HL-60/S4 (cell line): ENCODE measurements around the gene NWD2.

Experiments
- in situ Hi-C: fragments of 300-500 bp; cut with MboI; formaldehyde crosslinking; loops from 2 replicates; pipeline ENCODE4 v1.14.3; 2022; ENCODE audit warnings: low sequenced_read_pairs

The NWD2 gene

DNA sequence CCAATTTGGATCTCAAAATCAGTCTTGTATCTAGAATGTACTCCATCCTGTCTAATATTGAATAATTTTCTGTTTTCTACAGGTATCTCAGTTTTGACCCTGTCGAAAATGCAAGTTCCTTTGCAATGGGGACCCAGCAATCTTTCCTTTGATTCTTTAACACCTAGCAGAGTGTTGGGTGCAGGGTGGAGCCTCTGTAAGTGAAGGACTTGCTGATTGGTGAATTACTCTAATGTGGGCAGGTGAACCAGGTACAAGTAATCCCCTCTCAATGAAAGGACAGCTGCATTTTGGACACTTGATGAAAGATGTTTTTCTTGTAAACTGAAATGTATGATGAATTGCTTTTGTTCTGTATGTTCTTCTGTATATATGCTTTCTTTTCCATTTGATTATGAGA lies 54.9 kb downstream of the NWD2 start:
- in situ Hi-C loops = no loop called here

DNA sequence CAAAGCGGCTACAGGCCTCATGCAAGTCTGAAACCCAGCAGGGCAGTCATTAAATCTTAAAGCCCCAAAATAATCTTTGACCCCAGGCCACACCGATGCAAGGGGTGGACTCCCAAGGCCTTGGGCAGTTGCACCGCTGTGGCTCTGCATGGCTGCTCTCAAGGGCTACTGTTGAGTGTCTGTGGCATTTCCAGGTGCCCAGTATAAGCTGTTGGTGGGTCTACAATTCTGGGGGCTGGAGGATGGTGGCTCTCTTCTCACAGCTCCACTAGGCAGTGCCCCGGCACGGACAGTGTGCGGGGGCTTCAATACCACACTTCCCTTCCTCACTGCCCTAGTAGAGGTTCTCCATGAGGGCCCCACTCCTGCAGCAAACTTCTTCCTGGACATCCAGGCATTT lies 60.1 kb downstream of the NWD2 start:
- in situ Hi-C loops = no loop called here

DNA sequence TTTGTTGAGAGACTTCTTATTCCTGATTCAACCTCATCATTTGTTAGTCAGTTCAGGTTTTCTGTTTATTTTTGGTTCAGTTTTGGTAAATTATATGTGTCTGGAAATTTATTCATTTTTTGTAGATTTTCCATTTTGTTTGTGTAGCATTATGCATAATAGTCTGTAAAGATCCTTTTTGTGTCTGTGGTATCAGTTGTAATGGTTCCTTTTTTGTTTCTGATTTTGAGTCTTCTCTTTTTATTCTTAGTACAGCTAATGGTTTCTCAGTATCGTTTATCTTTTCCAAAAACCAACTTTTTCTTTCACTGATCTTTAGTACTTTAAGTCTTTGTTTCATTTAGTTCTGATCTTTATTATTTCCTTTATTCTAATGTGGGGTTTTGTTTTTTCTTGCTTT lies 61.4 kb downstream of the NWD2 start:
- in situ Hi-C loops = no loop called here

- in situ Hi-C loops = no loop called here
Measured at GRCh38 chr4:37317104-37317643, 72.6 kb downstream of the NWD2 start.

- in situ Hi-C loops = no loop called here
Measured at GRCh38 chr4:37320513-37321235, 76.1 kb downstream of the NWD2 start.

DNA sequence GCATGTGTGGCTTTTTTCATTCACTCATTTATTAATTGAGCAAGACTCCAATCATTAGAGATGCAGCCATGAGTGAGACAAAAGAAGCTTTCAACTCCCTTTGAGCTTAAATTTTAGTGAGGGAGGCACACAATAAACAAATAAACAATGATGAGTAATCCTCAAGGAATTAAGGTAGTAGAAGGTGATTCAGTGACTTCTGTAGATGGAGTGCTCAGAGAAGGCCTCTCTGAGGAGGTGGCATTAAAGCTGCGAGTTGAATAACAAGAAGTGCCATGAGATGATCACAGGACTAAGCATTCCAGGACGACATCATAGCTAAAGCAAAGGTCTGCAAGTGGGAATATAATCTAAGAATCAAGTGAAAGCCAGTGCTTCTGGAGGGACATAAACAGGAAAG lies 77.6 kb downstream of the NWD2 start:
- in situ Hi-C loops = no loop called here

GRCh38 chr4:37324546-37324945 lies 80.0 kb downstream of the NWD2 start:
- in situ Hi-C loops = no loop called here

DNA sequence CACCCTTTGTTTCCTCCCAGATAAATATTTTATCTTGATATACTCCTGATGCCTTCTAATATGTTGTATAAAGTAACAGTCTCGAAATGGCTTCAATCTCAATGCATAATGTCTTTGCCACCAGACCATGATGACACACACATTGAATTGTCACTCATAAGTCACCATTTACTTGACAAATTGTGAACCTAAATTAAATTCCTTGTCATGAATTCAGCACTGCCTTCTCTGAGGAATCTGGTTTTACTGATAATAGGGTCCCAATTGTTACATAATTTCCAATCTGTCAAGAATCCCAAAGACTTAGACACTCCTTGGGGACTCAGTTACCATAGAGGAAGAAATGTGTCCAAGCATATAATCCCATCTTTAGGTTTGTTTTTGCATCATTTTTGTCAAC lies 82.3 kb downstream of the NWD2 start:
- in situ Hi-C loops = no loop called here

DNA sequence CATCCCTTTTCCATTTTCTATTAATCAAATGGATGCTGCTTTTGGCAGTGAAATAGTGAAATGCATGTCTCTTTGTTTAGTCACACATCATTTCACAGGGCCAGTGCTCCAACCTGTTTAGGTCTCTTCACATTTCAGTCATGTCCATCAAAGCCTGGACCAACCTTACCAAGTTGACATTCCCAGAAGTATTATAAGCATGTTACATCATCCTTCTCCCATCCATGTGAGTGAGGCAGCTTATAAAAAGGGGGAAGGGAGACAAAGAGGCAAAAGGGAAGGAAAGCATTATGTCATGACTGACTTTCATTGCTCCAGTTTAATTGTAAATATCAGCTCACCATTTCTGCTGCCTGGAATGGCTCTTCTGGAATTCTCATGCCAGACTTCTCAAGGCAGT lies 94.4 kb downstream of the NWD2 start:
- in situ Hi-C loops = no loop called here

DNA sequence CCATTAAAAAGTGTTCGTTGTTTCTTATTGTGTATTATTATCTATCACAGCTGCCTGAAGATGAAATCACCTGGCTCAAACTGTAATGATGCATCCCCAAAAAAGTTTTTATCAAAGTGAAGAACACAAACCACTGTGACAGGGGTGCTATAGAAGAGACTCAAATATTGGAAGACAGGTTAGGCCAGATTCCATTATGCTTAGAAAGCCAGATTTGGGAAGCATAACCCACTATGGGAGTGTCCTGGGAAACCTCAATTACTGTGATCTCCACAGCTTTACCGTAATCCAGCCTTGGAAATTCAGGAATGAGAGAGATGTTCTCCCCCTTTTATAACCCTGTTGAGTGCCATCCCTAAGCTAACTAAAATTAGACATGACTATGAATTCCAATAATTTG lies 114.2 kb downstream of the NWD2 start:
- in situ Hi-C loops = no loop called here

DNA sequence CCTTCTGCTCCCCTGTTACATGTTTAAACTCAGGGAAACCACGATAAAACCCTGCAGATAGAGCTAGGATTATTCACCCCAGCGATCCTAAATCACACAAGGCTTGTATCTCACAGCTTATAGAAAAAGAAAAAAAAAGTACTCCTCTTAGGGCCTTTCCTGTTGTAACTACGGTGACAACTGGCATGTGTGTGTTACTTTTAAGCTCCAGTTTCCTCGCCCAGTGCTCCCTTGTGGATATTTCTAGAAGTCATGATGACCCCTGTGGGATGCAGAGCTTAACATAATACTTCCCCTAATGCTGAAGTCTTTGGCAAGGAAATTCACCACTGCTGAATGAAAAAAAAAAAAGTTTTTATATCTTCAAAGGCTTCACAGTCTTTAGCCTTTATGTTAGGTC lies 114.7 kb downstream of the NWD2 start:
- in situ Hi-C loops = no loop called here

DNA sequence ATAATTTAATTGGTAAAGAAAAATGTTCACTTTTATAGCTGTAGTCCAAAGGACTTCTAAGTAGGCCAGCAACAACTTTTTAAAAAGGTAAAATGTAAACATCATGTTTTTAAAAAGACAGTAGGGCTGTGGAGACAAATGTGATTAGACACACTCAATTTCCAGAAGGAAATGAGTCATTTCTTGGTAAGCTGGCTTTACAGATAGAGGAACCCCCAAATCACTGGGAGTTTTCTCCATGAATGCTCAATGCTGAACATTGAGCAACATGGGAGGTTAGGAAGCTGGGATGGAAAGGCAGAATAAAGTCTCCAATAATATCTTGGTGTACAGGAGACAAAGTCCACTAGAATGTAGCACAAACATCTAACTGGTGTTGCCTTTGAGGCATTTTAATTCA lies 121.3 kb downstream of the NWD2 start:
- in situ Hi-C loops = no loop called here

DNA sequence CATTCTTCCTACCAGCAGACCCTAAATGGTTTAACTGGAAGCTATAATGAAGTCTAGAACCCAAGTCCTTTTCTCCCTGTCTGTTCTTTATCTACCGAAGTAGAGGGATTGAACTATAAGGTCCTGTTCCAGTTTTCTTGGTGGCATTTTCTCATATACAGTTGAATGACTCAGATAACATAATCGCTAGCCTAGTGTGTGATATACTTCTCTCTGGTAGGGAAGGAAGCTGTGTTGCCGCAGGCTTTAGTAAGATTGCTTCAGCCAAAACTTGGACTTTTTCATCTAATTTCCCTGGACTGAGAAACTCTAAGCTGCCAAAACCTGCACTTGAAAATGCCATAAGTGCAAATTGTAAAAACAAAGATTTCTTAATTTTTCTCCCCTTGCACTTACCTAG lies 123.4 kb downstream of the NWD2 start:
- in situ Hi-C loops = no loop called here

DNA sequence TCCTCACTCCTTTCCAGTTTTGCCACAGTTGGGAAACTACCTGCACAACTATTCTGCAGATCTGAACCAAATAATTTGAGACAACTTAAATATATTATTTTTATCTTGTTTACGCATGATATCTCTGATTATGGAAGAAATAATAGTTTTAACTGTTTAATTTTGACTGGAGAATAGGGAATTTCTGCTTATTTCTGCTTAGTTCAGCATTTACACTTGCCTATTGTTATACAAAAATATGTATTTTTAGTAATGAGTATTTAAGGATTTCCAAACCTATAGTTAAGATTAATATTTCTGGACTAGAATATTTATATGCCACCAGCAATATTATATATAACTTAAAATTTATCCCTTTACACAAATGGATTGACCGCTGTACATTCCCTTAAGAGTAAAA lies 125.5 kb downstream of the NWD2 start:
- in situ Hi-C loops = no loop called here

GRCh38 chr4:37381040-37381668 lies 136.6 kb downstream of the NWD2 start:
- in situ Hi-C loops = loop anchor here (25.0 kb wide), 1 partner anchor 994 kb away; no protein-coding TSS in a partner anchor

- in situ Hi-C loops = loop anchor here (25.0 kb wide), 1 partner anchor 996 kb away; no protein-coding TSS in a partner anchor
Measured at GRCh38 chr4:37383579-37384229, 139.2 kb downstream of the NWD2 start.

DNA sequence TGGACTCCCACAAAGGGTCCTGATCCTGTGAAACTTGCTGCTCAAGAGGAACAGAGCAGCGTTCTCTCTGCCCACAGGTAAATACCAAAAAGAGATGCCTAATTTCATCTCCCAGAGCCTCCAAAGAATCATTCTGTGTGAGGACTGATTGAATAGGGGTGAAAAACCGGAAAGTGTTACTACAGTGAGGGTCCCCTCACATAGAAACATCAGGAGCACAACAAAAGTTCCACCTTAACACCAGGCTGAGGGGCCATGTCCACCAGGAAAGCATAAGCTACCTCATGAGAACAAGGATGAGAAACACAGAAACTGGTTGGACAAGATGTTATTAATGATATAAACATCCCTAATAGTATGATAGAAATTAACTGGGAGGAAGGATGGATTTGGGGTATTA lies 140.9 kb downstream of the NWD2 start:
- in situ Hi-C loops = loop anchor here (25.0 kb wide), 1 partner anchor 998 kb away; no protein-coding TSS in a partner anchor

DNA sequence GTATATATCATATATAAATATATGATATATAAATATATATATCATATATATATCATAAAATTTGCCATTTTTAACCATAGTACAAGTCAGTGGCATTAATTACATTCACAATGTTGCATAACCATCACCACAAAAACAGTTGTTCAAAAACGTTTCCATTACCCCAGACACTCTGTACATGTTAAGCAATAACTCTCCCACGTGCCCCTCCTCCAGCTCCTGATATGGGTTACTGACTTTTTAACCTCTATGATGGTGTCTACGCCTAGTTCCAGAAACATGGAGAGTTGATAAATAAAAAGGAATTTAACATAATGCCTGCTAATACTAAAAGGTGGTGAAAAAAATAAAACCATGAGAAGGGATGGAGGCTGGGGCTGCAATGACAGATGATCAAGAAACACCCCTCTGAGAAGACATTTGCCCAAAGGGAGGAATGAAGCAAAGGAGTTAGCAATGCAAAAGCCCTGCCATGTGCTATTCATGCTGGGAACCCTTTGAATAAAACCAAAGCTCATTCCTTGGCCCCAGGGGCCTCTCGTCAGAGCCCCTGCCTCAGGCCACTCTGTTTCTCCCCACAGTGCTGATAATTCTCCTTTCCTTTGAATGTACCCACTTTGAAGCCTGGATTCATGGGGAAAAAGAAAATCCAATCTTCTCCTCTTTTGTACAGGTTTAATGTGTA lies 144.3 kb downstream of the NWD2 start:
- in situ Hi-C loops = loop anchor here (25.0 kb wide), 1 partner anchor 1002 kb away; no protein-coding TSS in a partner anchor

- in situ Hi-C loops = loop anchor here (25.0 kb wide), 1 partner anchor 1002 kb away; no protein-coding TSS in a partner anchor
Measured at GRCh38 chr4:37389366-37389765, 144.8 kb downstream of the NWD2 start.

DNA sequence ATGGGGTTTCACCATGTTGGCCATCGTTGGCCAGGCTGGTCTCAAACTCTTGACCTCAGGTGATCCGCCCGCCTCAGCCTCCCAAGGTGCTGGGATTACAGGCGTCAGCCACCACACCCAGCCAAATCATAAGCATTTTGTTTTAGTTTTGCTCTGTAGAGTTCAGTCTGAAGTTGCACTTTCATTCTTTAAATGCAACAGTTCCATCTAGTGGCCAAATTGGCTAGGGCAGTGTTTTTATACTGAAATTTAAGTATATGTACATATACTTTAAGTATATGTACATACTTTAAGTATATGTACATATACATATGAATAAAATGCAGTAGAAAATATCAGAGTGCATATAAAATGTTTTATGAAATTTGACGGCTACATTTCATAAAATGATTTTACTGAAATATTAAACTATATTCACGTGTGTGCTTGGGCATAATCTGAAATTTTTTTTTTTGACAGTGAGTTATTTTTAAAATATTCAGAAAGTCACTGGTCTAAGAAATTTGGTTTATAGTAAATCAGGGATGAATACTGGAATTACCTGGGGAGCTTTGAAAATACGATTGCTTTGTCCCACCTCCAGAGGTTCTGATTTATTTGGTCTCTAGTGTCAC lies 145.5 kb downstream of the NWD2 start:
- in situ Hi-C loops = loop anchor here (25.0 kb wide), 1 partner anchor 1003 kb away; no protein-coding TSS in a partner anchor
